HEK293 (cell line): ENCODE data around the gene TENT4A.

Experiments used
- CTCF ChIP-seq: fragments of 450-650 bp; formaldehyde crosslinking; IDR thresholded peaks from 2 replicates; pipeline ENCODE4 v1.5.1; 2016; ENCODE audit warnings: missing biosample characterization, missing genetic modification characterization
- GLI2 ChIP-seq: fragments of 450-650 bp; formaldehyde crosslinking; IDR thresholded peaks from 2 replicates; pipeline ENCODE4; 2017; ENCODE audit warnings: missing biosample characterization, missing genetic modification characterization, low read depth, borderline replicate concordance
- INSM2 ChIP-seq: fragments of 450-650 bp; formaldehyde crosslinking; IDR thresholded peaks from 2 replicates; pipeline ENCODE4 v1.5.1; 2016; ENCODE audit warnings: missing biosample characterization, missing genetic modification characterization
- YY1 ChIP-seq: fragments of 450-650 bp; formaldehyde crosslinking; IDR thresholded peaks from 2 replicates; pipeline ENCODE4 v1.5.1; 2018; ENCODE audit warnings: missing biosample characterization, missing genetic modification characterization
- ZBTB20 ChIP-seq: fragments of 450-650 bp; formaldehyde crosslinking; IDR thresholded peaks from 2 replicates; pipeline ENCODE4 v1.5.1; 2016; ENCODE audit warnings: missing biosample characterization, missing genetic modification characterization
- ZFP3 ChIP-seq: fragments of 450-650 bp; formaldehyde crosslinking; IDR thresholded peaks from 2 replicates; pipeline ENCODE4 v1.5.1; 2016; ENCODE audit warnings: low read depth, missing biosample characterization, missing genetic modification characterization
- ZNF132 ChIP-seq: fragments of 450-650 bp; formaldehyde crosslinking; IDR thresholded peaks from 2 replicates; pipeline ENCODE4 v1.5.1; 2017; ENCODE audit warnings: missing biosample characterization, missing genetic modification characterization, borderline replicate concordance
- ZNF155 ChIP-seq: fragments of 450-650 bp; formaldehyde crosslinking; IDR thresholded peaks from 2 replicates; pipeline ENCODE4 v1.5.1; 2016; ENCODE audit warnings: missing biosample characterization, missing genetic modification characterization
- ZNF37A ChIP-seq: fragments of 450-650 bp; IDR thresholded peaks from 2 replicates; pipeline ENCODE4 v1.5.1; 2018; ENCODE audit warnings: missing biosample characterization, missing genetic modification characterization
- ZNF596 ChIP-seq: fragments of 450-650 bp; IDR thresholded peaks from 2 replicates; pipeline ENCODE4 v1.5.0; 2018; ENCODE audit warnings: missing biosample characterization, mild to moderate bottlenecking, missing genetic modification characterization, moderate library complexity
- ZNF639 ChIP-seq: fragments of 450-650 bp; formaldehyde crosslinking; IDR thresholded peaks from 2 replicates; pipeline ENCODE4 v1.5.1; 2016; ENCODE audit warnings: missing biosample characterization, missing genetic modification characterization
- ZNF776 ChIP-seq: fragments of 450-650 bp; formaldehyde crosslinking; IDR thresholded peaks from 2 replicates; pipeline ENCODE4 v1.5.0; 2017; ENCODE audit warnings: missing biosample characterization, missing genetic modification characterization, borderline replicate concordance
- TF ChIP-seq, protein P1 (sequence below): fragments of 450-650 bp; formaldehyde crosslinking; IDR thresholded peaks from 2 replicates; pipeline ENCODE4 v1.5.1; 2016; ENCODE audit warnings: missing biosample characterization, missing genetic modification characterization
- TF ChIP-seq, protein P2 (sequence below): fragments of 450-650 bp; formaldehyde crosslinking; IDR thresholded peaks from 2 replicates; pipeline ENCODE4 v1.5.1; 2017; ENCODE audit warnings: missing biosample characterization, missing genetic modification characterization

DNA sequence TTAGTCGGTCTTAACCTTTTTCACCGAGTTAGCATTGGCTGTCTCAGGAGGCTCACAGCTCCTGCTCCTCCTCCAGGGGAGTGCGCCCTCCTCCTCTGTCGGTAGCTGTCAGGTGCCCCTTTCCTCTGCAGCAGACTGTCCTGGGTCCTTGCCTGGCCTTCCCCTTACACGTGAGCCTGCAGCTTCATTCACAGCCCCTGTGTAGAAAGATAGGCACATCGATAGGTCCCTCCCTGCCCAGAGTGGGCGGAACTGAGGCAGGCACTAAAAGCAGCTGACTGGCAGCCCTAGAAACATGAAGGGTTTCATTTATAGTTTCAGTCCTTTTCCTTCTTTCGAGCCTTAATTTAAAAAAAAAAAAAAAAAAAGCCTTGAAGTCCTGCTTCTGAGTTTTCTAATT is 17.2 kb downstream of the TENT4A start:
- TF ChIP-seq ZNF132 (tag by site-specific recombination) (no peak), CTCF (tag by site-specific recombination) (no peak), YY1 (no peak), ZNF639 (tag by site-specific recombination) (no peak), GLI2 (no peak), ZBTB20 (tag by site-specific recombination) (no peak), ZNF155 (no peak), ZFP3 (tag by site-specific recombination) (no peak), INSM2 (tag by site-specific recombination) (no peak), ZNF776 (tag by site-specific recombination) (no peak), ZNF37A (tag by site-specific recombination) (no peak), ZNF596 (tag by site-specific recombination) (no peak)
- TF ChIP-seq, protein P1, sequence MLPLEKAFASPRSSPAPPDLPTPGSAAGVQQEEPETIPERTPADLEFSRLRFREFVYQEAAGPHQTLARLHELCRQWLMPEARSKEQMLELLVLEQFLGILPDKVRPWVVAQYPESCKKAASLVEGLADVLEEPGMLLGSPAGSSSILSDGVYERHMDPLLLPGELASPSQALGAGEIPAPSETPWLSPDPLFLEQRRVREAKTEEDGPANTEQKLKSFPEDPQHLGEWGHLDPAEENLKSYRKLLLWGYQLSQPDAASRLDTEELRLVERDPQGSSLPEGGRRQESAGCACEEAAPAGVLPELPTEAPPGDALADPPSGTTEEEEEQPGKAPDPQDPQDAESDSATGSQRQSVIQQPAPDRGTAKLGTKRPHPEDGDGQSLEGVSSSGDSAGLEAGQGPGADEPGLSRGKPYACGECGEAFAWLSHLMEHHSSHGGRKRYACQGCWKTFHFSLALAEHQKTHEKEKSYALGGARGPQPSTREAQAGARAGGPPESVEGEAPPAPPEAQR (tag by site-specific recombination) = no peak
- TF ChIP-seq, protein P2, sequence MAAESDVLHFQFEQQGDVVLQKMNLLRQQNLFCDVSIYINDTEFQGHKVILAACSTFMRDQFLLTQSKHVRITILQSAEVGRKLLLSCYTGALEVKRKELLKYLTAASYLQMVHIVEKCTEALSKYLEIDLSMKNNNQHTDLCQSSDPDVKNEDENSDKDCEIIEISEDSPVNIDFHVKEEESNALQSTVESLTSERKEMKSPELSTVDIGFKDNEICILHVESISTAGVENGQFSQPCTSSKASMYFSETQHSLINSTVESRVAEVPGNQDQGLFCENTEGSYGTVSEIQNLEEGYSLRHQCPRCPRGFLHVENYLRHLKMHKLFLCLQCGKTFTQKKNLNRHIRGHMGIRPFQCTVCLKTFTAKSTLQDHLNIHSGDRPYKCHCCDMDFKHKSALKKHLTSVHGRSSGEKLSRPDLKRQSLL (tag by site-specific recombination) = no peak
